Karpas-422 (cell line): ENCODE results near the gene PRKCE. TPM values are rescaled to one million over a fixed set of nuclear protein-coding genes. Genes with fewer than 3 reads are reported as not detected.
A peak's percentile ranks its signal among the peaks of the same experiment; 100 is the strongest.

Experiments
- DNase-seq: peaks from one replicate; pipeline ENCODE4 v3.0.0-alpha.2; 2015
- H2AFZ ChIP-seq: fragments of 200-600 bp; sonication (generic); 2 replicates; pipeline ENCODE4 v1.6.1; 2014; ENCODE audit warnings: antibody characterized with exemption, low read length, mixed read lengths
- H3K27ac ChIP-seq: fragments of 200-600 bp; sonication (generic); 2 replicates; pipeline ENCODE4 v1.5.1; 2014; ENCODE audit warnings: mild to moderate bottlenecking, low read length, moderate library complexity
- H3K27me3 ChIP-seq: fragments of 200-600 bp; sonication (generic); 2 replicates; pipeline ENCODE4 v1.6.1; 2014; ENCODE audit warnings: low read length, mixed read lengths
- H3K36me3 ChIP-seq: fragments of 200-600 bp; sonication (generic); 2 replicates; pipeline ENCODE4 v1.6.1; 2014; ENCODE audit warnings: low read length, mixed read lengths; ENCODE audit not compliant: insufficient read depth
- H3K4me1 ChIP-seq: fragments of 200-600 bp; sonication (generic); 2 replicates; pipeline ENCODE4 v1.6.1; 2014; ENCODE audit warnings: mild to moderate bottlenecking, low read length, mixed read lengths
- H3K4me2 ChIP-seq: fragments of 200-600 bp; sonication (generic); 2 replicates; pipeline ENCODE4 v1.6.1; 2014; ENCODE audit warnings: low read length, low read depth, mild to moderate bottlenecking; ENCODE audit not compliant: poor library complexity, severe bottlenecking
- H3K4me3 ChIP-seq: fragments of 200-600 bp; sonication (generic); 2 replicates; pipeline ENCODE4 v1.5.1; 2014; ENCODE audit warnings: mild to moderate bottlenecking, antibody characterized with exemption, low read length, mixed read lengths
- H3K79me2 ChIP-seq: fragments of 200-600 bp; sonication (generic); 2 replicates; pipeline ENCODE4 v1.6.1; 2014; ENCODE audit warnings: mild to moderate bottlenecking, low read length, mixed read lengths
- H3K9ac ChIP-seq: fragments of 200-600 bp; sonication (generic); 2 replicates; pipeline ENCODE4 v1.6.0; 2014; ENCODE audit warnings: low read length
- H3K9me2 ChIP-seq: fragments of 200-600 bp; sonication (generic), shearing (Covaris generic); replicated peaks from 2 replicates; pipeline ENCODE4 v1.6.0; 2014; ENCODE audit warnings: mild to moderate bottlenecking, low read length, moderate library complexity; ENCODE audit not compliant: insufficient read depth
- H3K9me3 ChIP-seq: fragments of 300-700, 200-600 bp; sonication (generic); 2 replicates; pipeline ENCODE4 v1.6.1; 2014; ENCODE audit warnings: low read length, mixed read lengths
- H4K20me1 ChIP-seq: fragments of 200-600 bp; sonication (generic); 2 replicates; pipeline ENCODE4 v1.6.1; 2014; ENCODE audit warnings: mild to moderate bottlenecking, antibody characterized with exemption, low read length, low read depth; ENCODE audit not compliant: insufficient read depth
- total RNA-seq: library from RNA; depleted of rRNA; stranded (reverse); fragments of >200 nt; shearing (Covaris generic); gene quantifications from 2 replicates; pipeline ENCODE4 v1.2.3, GENCODE V29; 2014; ENCODE audit warnings: low replicate concordance

The PRKCE gene
- total RNA-seq, 1 experiment from 2014 or later: 61.8 TPM

DNA sequence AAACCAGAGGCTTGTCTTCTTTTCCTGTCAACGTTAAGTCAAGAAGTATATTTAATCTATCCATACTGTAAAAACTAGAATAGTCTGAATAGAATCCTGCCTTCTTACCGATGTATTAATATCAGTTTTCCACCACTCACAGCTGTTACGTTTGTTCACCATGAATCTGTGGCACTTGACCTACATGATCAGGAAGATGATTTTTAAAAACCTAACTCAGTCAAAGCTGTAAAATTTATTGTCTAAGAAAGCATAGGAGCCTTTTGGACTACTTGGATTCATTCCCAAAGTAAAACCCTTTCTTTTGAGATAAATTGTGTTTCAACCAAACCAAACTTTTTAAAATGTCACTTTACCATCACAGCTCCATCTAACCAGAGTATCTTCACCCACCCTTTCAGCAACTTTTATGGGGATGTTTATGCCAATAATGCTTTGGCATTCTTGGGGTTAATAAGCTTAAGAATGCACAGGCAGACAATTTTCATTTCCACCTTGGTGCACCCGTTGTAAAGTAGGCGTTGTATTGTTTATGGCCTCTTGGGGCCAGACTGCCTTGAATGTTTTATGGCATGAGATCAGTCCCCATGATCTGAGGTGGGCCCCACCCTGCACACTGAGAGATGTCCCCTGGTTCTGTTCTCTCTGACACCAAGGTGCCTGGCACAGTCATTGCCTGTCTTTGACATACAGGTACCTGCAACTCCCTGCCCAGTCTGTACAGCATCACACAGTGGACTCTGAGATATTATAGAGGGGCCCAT, 469.5 kb downstream of the PRKCE start:
- Histone ChIP-seq H3K4me1 (no peaks in the 10 kb centered on the region), H2AFZ (no peak overlapping the region), H3K4me3 (no peak overlapping the region), H3K4me2 (no peak overlapping the region), H3K36me3 (no peaks in the 10 kb centered on the region), H4K20me1 (no peaks in the 10 kb centered on the region), H3K27ac (no peak overlapping the region), H3K9me3 (no peaks in the 10 kb centered on the region), H3K79me2 (0 out of 2 replicates have a peak, but pooled peaks cover 10% of the 10 kb centered on the region), H3K9me2 (no peaks in the 10 kb centered on the region), H3K9ac (no peak overlapping the region), H3K27me3 (no peaks in the 10 kb centered on the region)
- no peak for DNase-seq

DNA sequence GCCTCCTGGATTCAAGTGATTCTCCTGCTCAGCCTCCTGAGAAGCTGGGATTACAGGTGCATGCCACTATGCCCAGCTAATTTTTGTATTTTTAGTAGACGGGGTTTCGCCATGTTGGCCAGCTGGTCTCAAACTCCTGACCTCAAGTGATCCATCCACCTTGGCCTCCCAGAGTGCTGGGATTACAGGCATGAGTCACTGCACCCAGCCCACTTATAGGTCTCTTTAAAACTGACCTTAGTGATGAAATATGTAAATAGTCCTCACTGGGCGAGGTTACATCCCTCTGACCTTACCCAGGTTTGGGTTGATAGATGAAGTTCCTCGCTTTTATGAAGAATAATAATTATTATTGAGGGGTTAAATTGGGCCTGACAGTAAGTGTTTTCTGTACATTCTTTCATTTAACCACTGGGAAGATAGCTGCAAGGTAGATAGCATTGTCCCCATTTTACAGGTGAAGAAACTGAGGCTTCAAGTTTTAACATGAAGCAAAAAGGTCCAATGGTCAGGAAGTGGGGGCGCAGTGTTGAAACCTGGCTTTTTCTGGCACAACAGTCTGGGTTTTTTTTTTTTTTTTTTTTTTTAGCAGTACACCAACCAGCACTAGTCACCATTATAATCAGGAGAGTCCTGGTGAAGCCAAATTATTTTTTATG, 471.0 kb downstream of the PRKCE start:
- H3K9me3 ChIP-seq: no peaks in the 10 kb centered on the region
- no peaks in the 10 kb centered on the region for H4K20me1 ChIP-seq
- peaks cover 10% of the 10 kb centered on the region; the same call in 1 of the 2 replicates for H3K79me2 ChIP-seq

DNA sequence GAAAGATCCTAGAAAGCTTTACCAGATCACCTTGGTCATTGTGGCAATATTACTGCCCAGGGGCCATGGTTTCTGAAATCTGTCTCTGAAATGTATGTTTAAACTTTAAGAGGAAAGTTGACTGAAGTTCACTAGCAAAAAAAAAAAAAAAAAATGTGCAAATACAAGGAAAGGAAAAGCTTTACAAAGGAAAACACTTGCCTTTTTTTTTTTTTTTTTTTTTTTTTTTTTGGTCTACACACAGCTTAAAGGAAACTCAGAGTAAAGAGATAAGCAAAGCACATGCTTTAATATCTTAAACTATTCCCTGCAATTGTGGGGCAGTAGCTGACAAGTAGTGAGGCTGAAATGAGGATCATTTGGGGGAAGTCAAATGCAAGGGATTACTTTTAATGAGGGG, 471.5 kb downstream of the PRKCE start:
- Histone ChIP-seq H3K36me3 (0 out of 2 replicates have a peak, but pooled peaks cover 3% of the 10 kb centered on the region), H3K9me3 (no peaks in the 10 kb centered on the region), H3K27me3 (no peaks in the 10 kb centered on the region), H3K4me3 (no peak overlapping the region), H3K27ac (no peak overlapping the region), H3K4me1 (peaks cover 7% of the 10 kb centered on the region; the same call in 1 of the 2 replicates), H3K9ac (no peak overlapping the region), H3K79me2 (peaks cover 12% of the 10 kb centered on the region; the same call in 1 of the 2 replicates), H2AFZ (no peak overlapping the region), H3K9me2 (no peaks in the 10 kb centered on the region), H3K4me2 (no peak overlapping the region), H4K20me1 (no peaks in the 10 kb centered on the region)
- no peak for DNase-seq

More for the DNA sequence above, 471.0 kb downstream of the PRKCE start:
- no peak overlapping the region for H3K4me3 ChIP-seq
- no peak for DNase-seq
- no peaks in the 10 kb centered on the region for H3K27me3 ChIP-seq
- no peak overlapping the region for H3K4me2 ChIP-seq
- no peak overlapping the region for H3K9ac ChIP-seq
- no peaks in the 10 kb centered on the region for H3K9me2 ChIP-seq
- no peak overlapping the region for H3K27ac ChIP-seq
- H2AFZ ChIP-seq: no peak overlapping the region
- H3K4me1 ChIP-seq: 0 out of 2 replicates have a peak, but pooled peaks cover 1% of the 10 kb centered on the region
- 0 out of 2 replicates have a peak, but pooled peaks cover 1% of the 10 kb centered on the region for H3K36me3 ChIP-seq

DNA sequence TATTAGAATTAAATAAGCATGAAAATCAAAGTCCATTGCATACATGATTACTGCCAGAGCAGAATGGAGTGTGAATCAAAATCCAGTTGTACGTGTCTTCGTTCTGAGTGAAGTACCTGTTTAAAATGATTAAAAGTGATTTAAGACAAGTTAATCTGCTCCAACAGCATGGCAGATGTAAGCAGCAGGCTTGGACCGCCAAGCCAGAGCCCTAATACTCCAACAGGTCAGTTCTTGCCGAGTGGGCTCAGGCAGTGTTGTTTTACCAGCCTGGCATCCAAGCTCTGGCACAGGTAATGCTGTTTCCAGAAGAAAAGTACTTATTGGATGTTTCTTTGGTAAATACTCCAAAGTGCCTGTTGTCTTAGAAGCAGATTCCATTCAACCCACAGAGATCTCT, 474.3 kb downstream of the PRKCE start:
- Histone ChIP-seq H3K9me3 (no peaks in the 10 kb centered on the region), H3K36me3 (0 out of 2 replicates have a peak, but pooled peaks cover 3% of the 10 kb centered on the region), H3K9me2 (no peaks in the 10 kb centered on the region), H3K79me2 (peaks cover 14% of the 10 kb centered on the region; the same call in 1 of the 2 replicates), H3K27me3 (no peaks in the 10 kb centered on the region), H3K4me2 (no peak overlapping the region), H3K27ac (no peak overlapping the region), H3K9ac (no peak overlapping the region), H3K4me1 (peaks cover 32% of the 10 kb centered on the region), H4K20me1 (no peaks in the 10 kb centered on the region), H2AFZ (no peak overlapping the region), H3K4me3 (no peak overlapping the region)
- no peak for DNase-seq

DNA sequence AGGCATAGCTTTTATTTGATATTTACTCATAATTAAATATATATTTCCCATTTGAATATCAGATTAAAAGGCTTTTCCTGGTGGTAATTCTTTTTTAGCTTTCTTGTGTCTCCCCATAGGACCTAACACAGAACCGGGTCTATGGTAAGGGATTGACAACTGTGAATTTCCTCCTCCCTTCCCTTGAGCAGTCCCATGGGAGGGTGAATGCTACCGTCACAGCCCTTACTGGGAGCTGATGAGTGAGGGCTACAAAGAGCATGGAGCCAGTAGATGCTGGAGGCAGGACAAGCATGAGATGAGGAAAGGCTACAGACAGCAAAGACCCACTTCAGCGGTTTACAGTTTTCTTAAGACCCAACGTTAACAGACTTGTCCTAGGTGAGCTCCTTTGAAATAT, 475.1 kb downstream of the PRKCE start:
- Histone ChIP-seq H3K9ac (no peak overlapping the region), H4K20me1 (no peaks in the 10 kb centered on the region), H3K27me3 (no peaks in the 10 kb centered on the region), H3K36me3 (0 out of 2 replicates have a peak, but pooled peaks cover 3% of the 10 kb centered on the region), H3K4me2 (no peak overlapping the region), H3K9me3 (no peaks in the 10 kb centered on the region), H3K4me1 (peaks cover 38% of the 10 kb centered on the region), H3K27ac (no peak overlapping the region), H3K79me2 (peaks cover 11% of the 10 kb centered on the region; the same call in 1 of the 2 replicates), H3K9me2 (no peaks in the 10 kb centered on the region), H2AFZ (no peak overlapping the region), H3K4me3 (no peak overlapping the region)
- DNase-seq: no peak

DNA sequence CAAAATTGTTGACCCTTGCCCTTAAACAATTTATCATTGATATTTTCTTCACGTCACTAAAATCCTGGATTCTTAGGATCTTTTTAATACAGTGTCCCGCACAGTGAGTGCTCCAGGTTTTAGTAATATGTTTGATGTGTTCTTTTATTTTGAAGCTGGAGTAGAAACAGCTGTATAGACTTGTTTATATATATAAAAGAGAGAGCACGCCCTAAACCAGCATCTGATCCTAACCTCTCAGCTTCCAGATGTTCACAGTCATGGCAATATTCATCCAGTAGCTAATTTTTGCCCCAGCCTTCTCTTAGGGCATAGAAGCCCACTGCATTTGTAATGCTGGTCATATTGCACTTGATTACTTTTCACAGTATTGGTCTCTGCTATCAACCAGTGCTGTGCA, 475.7 kb downstream of the PRKCE start:
- no peak overlapping the region for H3K4me3 ChIP-seq
- no peak overlapping the region for H2AFZ ChIP-seq
- no peak overlapping the region for H3K9ac ChIP-seq
- H3K9me2 ChIP-seq: no peaks in the 10 kb centered on the region
- peaks cover 38% of the 10 kb centered on the region for H3K4me1 ChIP-seq
- H3K9me3 ChIP-seq: no peaks in the 10 kb centered on the region
- no peaks in the 10 kb centered on the region for H3K27me3 ChIP-seq
- no peak overlapping the region for H3K27ac ChIP-seq
- peaks cover 11% of the 10 kb centered on the region; the same call in 1 of the 2 replicates for H3K79me2 ChIP-seq
- 0 out of 2 replicates have a peak, but pooled peaks cover 3% of the 10 kb centered on the region for H3K36me3 ChIP-seq
- H4K20me1 ChIP-seq: no peaks in the 10 kb centered on the region
- no peak overlapping the region for H3K4me2 ChIP-seq
- no peak for DNase-seq

DNA sequence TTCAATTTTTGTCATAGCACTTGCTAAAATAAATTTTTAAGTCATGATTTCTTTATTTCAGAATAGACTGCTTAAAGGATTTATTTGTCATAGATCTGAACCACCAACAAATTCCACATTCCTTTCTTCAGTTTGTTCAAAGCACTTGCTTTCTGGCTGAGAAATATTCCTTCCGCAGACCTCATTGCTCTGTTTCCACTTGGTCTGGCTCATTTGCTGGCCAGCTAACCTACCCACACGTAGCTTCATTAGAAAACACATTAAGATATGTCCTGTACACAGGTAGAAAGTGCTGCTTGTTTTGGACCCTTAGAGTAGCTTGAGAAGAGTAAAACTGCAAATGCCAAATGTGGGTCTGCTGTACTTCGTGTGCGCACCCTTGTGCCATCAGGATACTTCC, 479.0 kb downstream of the PRKCE start:
- peak overlapping the region; percentile 52; the same call in 1 of the 2 replicates for H3K27ac ChIP-seq
- no peak for DNase-seq

DNA sequence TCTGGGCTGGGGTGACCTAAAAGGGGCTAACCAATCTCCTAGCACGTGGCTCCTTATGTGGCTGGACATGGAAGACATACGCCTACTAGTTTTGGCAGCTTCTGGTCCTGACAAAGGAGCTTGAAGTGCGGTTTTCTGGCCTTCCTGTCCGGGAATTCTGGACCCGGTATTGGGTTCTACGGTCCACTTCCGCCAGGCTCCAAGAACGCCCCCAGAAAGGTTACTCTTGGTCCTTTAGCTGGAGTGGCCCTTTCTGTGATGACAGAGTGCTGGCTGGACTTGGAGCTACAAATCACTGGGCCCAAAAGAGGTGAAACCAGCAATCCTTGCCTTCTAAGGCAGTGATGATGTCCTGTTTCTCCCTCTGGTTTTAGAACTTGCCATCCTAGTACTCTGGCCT, 481.5 kb downstream of the PRKCE start:
- H3K4me3 ChIP-seq: no peak overlapping the region
- H3K79me2 ChIP-seq: peaks cover 16% of the 10 kb centered on the region; the same call in 1 of the 2 replicates
- H3K27ac ChIP-seq: no peak overlapping the region
- H3K36me3 ChIP-seq: no peaks in the 10 kb centered on the region
- H3K4me1 ChIP-seq: peaks cover 32% of the 10 kb centered on the region
- H3K27me3 ChIP-seq: no peaks in the 10 kb centered on the region
- H3K9ac ChIP-seq: no peak overlapping the region
- no peak overlapping the region for H3K4me2 ChIP-seq
- no peaks in the 10 kb centered on the region for H3K9me3 ChIP-seq
- H2AFZ ChIP-seq: no peak overlapping the region
- DNase-seq: no peak
- H4K20me1 ChIP-seq: no peaks in the 10 kb centered on the region
- H3K9me2 ChIP-seq: no peaks in the 10 kb centered on the region

More for the DNA sequence above, 479.0 kb downstream of the PRKCE start:
- H3K9me2 ChIP-seq: no peaks in the 10 kb centered on the region
- no peak overlapping the region for H2AFZ ChIP-seq
- no peaks in the 10 kb centered on the region for H3K9me3 ChIP-seq
- no peak overlapping the region for H3K9ac ChIP-seq
- H3K4me2 ChIP-seq: no peak overlapping the region
- H3K36me3 ChIP-seq: 0 out of 2 replicates have a peak, but pooled peaks cover 3% of the 10 kb centered on the region
- H3K27me3 ChIP-seq: no peaks in the 10 kb centered on the region
- H4K20me1 ChIP-seq: no peaks in the 10 kb centered on the region
- no peak overlapping the region for H3K4me3 ChIP-seq
- peaks cover 16% of the 10 kb centered on the region; the same call in 1 of the 2 replicates for H3K79me2 ChIP-seq
- peaks cover 38% of the 10 kb centered on the region for H3K4me1 ChIP-seq
